Natural killer cell (primary cell): ENCODE data around the gene RAB29. TPM values are rescaled to one million over a fixed set of nuclear protein-coding genes. Genes with fewer than 3 reads are reported as not detected.

ENCODE experiments used
- ATAC-seq, 3 donors: fragments of 150-1000 bp in 2 of 3; fragments of 200-7000 bp in 1 of 3; cut with Tn5 transposase; 1 replicate in 1 of 3; 2 replicates in 2 of 3; pipeline ENCODE4 v1.10.0; 2021; ENCODE audit warnings: mild to moderate bottlenecking in 2 of 3, moderate library complexity in 2 of 3
- DNase-seq, 2 donors: peaks; one replicate each; pipeline versions ENCODE4 v3.0.0 to v3.0.0-alpha.2; 2013 to 2021; ENCODE audit warnings: mixed read lengths in 1 of 2
- H3K27ac ChIP-seq: one replicate; pipeline ENCODE4 v1.5.1; 2013; ENCODE audit warnings: mild to moderate bottlenecking, low read length
- H3K27me3 ChIP-seq: one replicate; pipeline ENCODE4 v1.6.1; 2013; ENCODE audit warnings: low read length; ENCODE audit not compliant: control insufficient read depth, insufficient read depth
- H3K36me3 ChIP-seq: one replicate; pipeline ENCODE4 v1.6.1; 2013; ENCODE audit warnings: low read length; ENCODE audit not compliant: control insufficient read depth, insufficient read depth
- H3K4me1 ChIP-seq: one replicate; pipeline ENCODE4 v1.6.1; 2013; ENCODE audit warnings: low read length; ENCODE audit not compliant: control insufficient read depth, insufficient read depth
- H3K4me3 ChIP-seq: one replicate; pipeline ENCODE4 v1.5.1; 2013; ENCODE audit warnings: low read length
- H3K9me3 ChIP-seq: one replicate; pipeline ENCODE4 v1.6.1; 2013; ENCODE audit warnings: low read length; ENCODE audit not compliant: control insufficient read depth, insufficient read depth
- H3K27ac Mint-ChIP-seq, 2 donors: one replicate each; pipeline ENCODE4 v1.8.0; 2022; ENCODE audit warnings: mild to moderate bottlenecking in 2 of 2, mixed read lengths in 2 of 2, moderate library complexity in 1 of 2
- H3K27me3 Mint-ChIP-seq, 2 donors: one replicate each; pipeline ENCODE4 v1.8.0; 2022; ENCODE audit warnings: low read depth in 2 of 2, mixed read lengths in 2 of 2
- H3K36me3 Mint-ChIP-seq: one replicate; pipeline ENCODE4 v1.8.0; 2022; ENCODE audit warnings: mixed read lengths
- H3K4me1 Mint-ChIP-seq, 2 donors: one replicate each; pipeline ENCODE4 v1.8.0; 2022; ENCODE audit warnings: mixed read lengths in 2 of 2
- H3K4me3 Mint-ChIP-seq: one replicate; pipeline ENCODE4 v1.8.0; 2022; ENCODE audit warnings: mild to moderate bottlenecking, moderate library complexity, mixed read lengths
- H3K9me3 Mint-ChIP-seq, 2 donors: one replicate each; pipeline ENCODE4 v1.8.0; 2022; ENCODE audit warnings: mixed read lengths in 2 of 2
- WGBS: methylation state at CpG from one replicate; pipeline ENCODE4 v1.1.7; 2013; ENCODE audit warnings: missing lambda C conversion rate; ENCODE audit not compliant: insufficient coverage; 5-methylcytosine and 5-hydroxymethylcytosine counted together
- intact Hi-C: fragments of 100-400 bp; cut with micrococcal nuclease; formaldehyde crosslinking; loops from one replicate; pipeline ENCODE4 v1.14.2; 2022
- total RNA-seq, 4 donors: library from RNA; stranded (reverse); fragments of 120-200 nt in 1 of 4; gene quantifications; one replicate each; pipeline versions ENCODE4 v1.2.3 to v1.2.4, GENCODE V29; 2013 to 2022
- TF ChIP-seq, protein P1 (sequence below): fragments of 200-600 bp; IDR thresholded peaks from one replicate; pipeline ENCODE4 v1.8.0; 2022; ENCODE audit warnings: antibody characterized with exemption

RAB29 gene
- total RNA-seq, 3 donors from 2014 or later (not counting 1 experiment from before 2014, with no cell fraction given) = 69.0 to 120 (median 95.1) TPM

DNA sequence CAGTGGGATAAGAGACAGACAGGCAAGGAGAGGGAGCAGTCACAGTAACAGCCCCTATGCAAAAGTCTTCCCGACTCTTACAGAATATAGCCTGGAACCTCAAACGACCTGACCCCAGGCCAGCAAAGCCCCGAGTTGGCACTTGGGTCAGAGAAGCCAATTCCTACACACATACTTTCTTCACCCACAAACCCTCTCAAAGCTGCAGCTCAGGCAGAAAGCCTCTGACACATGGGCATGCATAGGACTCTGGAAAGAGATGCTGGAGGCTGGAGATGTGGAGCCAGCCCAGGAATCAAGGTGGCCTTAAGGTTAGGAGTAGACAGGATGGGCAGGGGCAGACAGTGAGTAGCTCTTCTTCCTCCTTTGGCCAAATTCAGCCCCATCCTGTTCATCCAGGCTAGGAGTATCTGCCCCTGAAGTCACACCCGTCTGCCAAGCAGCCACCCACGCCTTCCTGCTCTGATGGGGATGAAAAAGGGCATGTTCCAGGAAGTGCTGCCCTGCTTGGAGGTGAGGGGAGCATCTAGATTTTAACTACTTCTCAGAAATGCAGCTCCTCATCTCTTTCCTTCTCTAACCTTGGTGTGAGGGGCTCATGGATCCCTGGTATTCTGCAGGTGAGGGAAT, 29.9 kb upstream of the RAB29 start:
- Histone ChIP-seq H3K27ac (no peak overlapping the region), H3K4me1 (peaks cover 35% of the 10 kb centered on the region), H3K4me3 (no peak overlapping the region), H3K27me3 (no peaks in the 10 kb centered on the region), H3K36me3 (peaks cover 9% of the 10 kb centered on the region), H3K9me3 (no peaks in the 10 kb centered on the region)
- Mint-ChIP-seq H3K36me3 (no peaks in the 10 kb centered on the region), H3K4me1 (peaks cover 58 to 66% of the 10 kb centered on the region in 2 donors), H3K9me3 (no peaks in the 10 kb centered on the region), H3K27ac (peak overlapping the region in 1 of 2 donors; percentile 57), H3K4me3 (no peak overlapping the region), H3K27me3 (no peaks in the 10 kb centered on the region)
- no peak for ATAC-seq
- WGBS = 52% methylated on average over 5 of the region's 5 CpGs
- intact Hi-C loops = no loop called here
- DNase-seq = peak in 1 of 2 donors; percentile 47
- TF ChIP-seq, protein P1, sequence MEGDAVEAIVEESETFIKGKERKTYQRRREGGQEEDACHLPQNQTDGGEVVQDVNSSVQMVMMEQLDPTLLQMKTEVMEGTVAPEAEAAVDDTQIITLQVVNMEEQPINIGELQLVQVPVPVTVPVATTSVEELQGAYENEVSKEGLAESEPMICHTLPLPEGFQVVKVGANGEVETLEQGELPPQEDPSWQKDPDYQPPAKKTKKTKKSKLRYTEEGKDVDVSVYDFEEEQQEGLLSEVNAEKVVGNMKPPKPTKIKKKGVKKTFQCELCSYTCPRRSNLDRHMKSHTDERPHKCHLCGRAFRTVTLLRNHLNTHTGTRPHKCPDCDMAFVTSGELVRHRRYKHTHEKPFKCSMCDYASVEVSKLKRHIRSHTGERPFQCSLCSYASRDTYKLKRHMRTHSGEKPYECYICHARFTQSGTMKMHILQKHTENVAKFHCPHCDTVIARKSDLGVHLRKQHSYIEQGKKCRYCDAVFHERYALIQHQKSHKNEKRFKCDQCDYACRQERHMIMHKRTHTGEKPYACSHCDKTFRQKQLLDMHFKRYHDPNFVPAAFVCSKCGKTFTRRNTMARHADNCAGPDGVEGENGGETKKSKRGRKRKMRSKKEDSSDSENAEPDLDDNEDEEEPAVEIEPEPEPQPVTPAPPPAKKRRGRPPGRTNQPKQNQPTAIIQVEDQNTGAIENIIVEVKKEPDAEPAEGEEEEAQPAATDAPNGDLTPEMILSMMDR = no peak

GRCh38 chr1:205804605-205805004, 29.3 kb upstream of the RAB29 start:
- intact Hi-C loops = no loop called here
- H3K4me3 Mint-ChIP-seq = no peak overlapping the region
- no peaks in the 10 kb centered on the region for H3K36me3 Mint-ChIP-seq
- no peaks in the 10 kb centered on the region for H3K9me3 Mint-ChIP-seq
- Histone ChIP-seq H3K36me3 (peaks cover 10% of the 10 kb centered on the region), H3K27me3 (no peaks in the 10 kb centered on the region), H3K4me1 (peaks cover 29% of the 10 kb centered on the region), H3K27ac (no peak overlapping the region), H3K4me3 (no peak overlapping the region), H3K9me3 (no peaks in the 10 kb centered on the region)
- ATAC-seq (no peak), DNase-seq (no peak)
- WGBS = 100% methylated on average over 2 of the region's 2 CpGs
- no peak overlapping the region for H3K27ac Mint-ChIP-seq
- peaks cover 56 to 60% of the 10 kb centered on the region in 2 donors for H3K4me1 Mint-ChIP-seq
- TF ChIP-seq, protein P1 = no peak
- no peaks in the 10 kb centered on the region for H3K27me3 Mint-ChIP-seq

DNA sequence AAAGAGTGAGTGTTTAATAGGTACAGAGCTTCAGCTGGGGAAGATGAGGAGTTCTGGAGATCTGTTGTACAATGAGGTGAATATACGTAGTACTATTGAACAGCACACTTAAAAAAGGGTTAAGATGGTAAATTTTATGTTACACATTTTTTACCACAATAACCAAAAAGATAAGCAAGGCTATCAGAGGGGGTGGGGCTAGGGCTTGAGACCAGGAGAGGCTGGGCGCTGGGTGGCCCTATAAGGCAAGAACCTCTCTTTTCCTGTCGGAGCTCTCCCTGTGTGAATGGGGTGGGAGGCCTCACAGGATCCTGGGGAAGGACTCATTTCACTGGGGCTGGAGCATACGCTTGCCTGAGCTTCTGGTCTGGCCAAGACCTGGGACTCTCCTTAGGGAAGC, 28.7 kb upstream of the RAB29 start:
- intact Hi-C loops = no loop called here
- H3K27me3 Mint-ChIP-seq = no peaks in the 10 kb centered on the region
- H3K27ac Mint-ChIP-seq = no peak overlapping the region
- DNase-seq (no peak), ATAC-seq (no peak)
- 78% methylated on average over 3 of the region's 4 CpGs for WGBS
- no peaks in the 10 kb centered on the region for H3K36me3 Mint-ChIP-seq
- no peaks in the 10 kb centered on the region for H3K9me3 Mint-ChIP-seq
- H3K4me3 Mint-ChIP-seq = no peak overlapping the region
- Histone ChIP-seq H3K27ac (no peak overlapping the region), H3K4me1 (peaks cover 25% of the 10 kb centered on the region), H3K4me3 (no peak overlapping the region), H3K27me3 (no peaks in the 10 kb centered on the region), H3K36me3 (peaks cover 13% of the 10 kb centered on the region), H3K9me3 (no peaks in the 10 kb centered on the region)
- peaks cover 51 to 54% of the 10 kb centered on the region in 2 donors for H3K4me1 Mint-ChIP-seq
- TF ChIP-seq, protein P1 = no peak

DNA sequence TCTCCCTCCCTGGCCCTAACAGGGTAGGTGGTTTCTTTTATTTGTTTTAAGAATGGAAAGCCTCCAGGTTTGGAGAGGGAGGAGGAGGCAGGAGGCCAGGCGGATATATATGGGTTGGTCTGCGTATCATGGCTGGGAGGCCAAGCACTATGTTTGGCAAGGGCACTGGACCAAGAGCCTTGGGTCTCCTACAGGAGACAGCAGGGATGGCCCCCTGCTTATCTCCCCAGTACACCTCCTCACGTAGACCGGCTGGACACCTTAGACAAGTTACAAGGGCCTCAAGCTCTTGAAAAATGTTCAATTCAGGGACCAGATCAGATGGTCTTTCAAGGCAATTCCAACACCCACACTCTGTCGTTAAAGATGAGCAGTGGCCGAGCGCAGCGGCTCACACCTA, 26.8 kb upstream of the RAB29 start:
- H3K36me3 Mint-ChIP-seq = no peaks in the 10 kb centered on the region
- peaks cover 38 to 40% of the 10 kb centered on the region in 2 donors for H3K4me1 Mint-ChIP-seq
- Histone ChIP-seq H3K27ac (no peak overlapping the region), H3K36me3 (peaks cover 29% of the 10 kb centered on the region), H3K27me3 (no peaks in the 10 kb centered on the region), H3K4me1 (peaks cover 20% of the 10 kb centered on the region), H3K9me3 (no peaks in the 10 kb centered on the region), H3K4me3 (no peak overlapping the region)
- H3K27ac Mint-ChIP-seq = no peak overlapping the region
- intact Hi-C loops = no loop called here
- no peaks in the 10 kb centered on the region for H3K27me3 Mint-ChIP-seq
- DNase-seq = no peak
- TF ChIP-seq, protein P1 = no peak
- 98% methylated on average over 8 of the region's 8 CpGs for WGBS
- H3K4me3 Mint-ChIP-seq = no peak overlapping the region
- ATAC-seq = no peak
- H3K9me3 Mint-ChIP-seq = no peaks in the 10 kb centered on the region
